ENCODE measurements around the gene SLC48A1. TPM values are rescaled to one million over a fixed set of nuclear protein-coding genes. Genes with fewer than 3 reads are reported as not detected.

SLC48A1 gene
- total and polyA plus RNA-seq, 2 donors (not counting 3 experiments of a cell fraction or from before 2014, with no cell fraction given), result 17.3 to 20.3 TPM

GRCh38 chr12:47782372-47782770 lies 9.3 kb downstream of the SLC48A1 start:
- H3K4me3 ChIP-seq (replicated peaks in 1 of 3; ENCODE audit: insufficient read depth in 1 of 3, low read depth in 1 of 3, low read length in 3 of 3), result no peak overlapping the region
- no peak overlapping the region for H3K4me2 ChIP-seq (ENCODE audit: insufficient read depth, low read length)
- peaks cover 21% of the 10 kb centered on the region for H3K4me1 ChIP-seq (ENCODE audit: control insufficient read depth, extremely low read depth, insufficient read depth, low read length)
- ChIA-PET CTCF (interaction anchor here (0.9 to 10.4 kb wide), 12 partner anchors 12 to 69 kb away, joined by 3 to 244 read pairs (median 6); no protein-coding TSS in a partner anchor), POLR2A (interaction anchor here (0.5 to 1.5 kb wide), 2 partner anchors 15 to 56 kb away, joined by 3 to 8 read pairs; no protein-coding TSS in a partner anchor)
- no peaks in the 10 kb centered on the region for H3K9me3 ChIP-seq (replicated peaks; ENCODE audit: control insufficient read depth, insufficient read depth, low read length)
- dilution Hi-C loops (cut with MboI; ENCODE audit: extremely low pct_ligation_motif_present, low sequenced_read_pairs) (no loop called here), intact Hi-C loops (cut with micrococcal nuclease) (loop anchor here (5.0 kb wide), 1 partner anchor 35 kb away; the partner anchor contains the start of gene HDAC7)
- peak; percentile 44 for FAIRE-seq
- H4K20me1 ChIP-seq (replicated peaks; ENCODE audit: control insufficient read depth, extremely low read depth, insufficient read depth, low read length), result no peaks in the 10 kb centered on the region
- no peaks in the 10 kb centered on the region for H3K27me3 ChIP-seq (ENCODE audit: control insufficient read depth in 2 of 2, insufficient read depth in 2 of 2, low read length in 2 of 2)
- no TSS peak for BruUV-seq (replicated peaks)
- TF ChIP-seq POLR2A (IDR thresholded peaks at IDR 0.05; ENCODE audit: low read depth, low read length) (peak; percentile 4), EZH2 (IDR thresholded peaks at IDR 0.05; ENCODE audit: borderline replicate concordance, low read depth, low read length, severe bottlenecking) (no peak), POLR2AphosphoS5 (IDR thresholded peaks at IDR 0.05; ENCODE audit: insufficient read depth, low read depth, low read length) (peak; percentile 53), CTCF (IDR thresholded peaks at IDR 0.05; ENCODE audit: extremely low read depth in 1 of 2, insufficient read depth in 1 of 2, low read depth in 1 of 2, low read length in 2 of 2) (peak; percentile 6 to 27)
- H2AFZ ChIP-seq (ENCODE audit: low read depth, low read length), result no peak overlapping the region
- no peak overlapping the region for H3K9ac ChIP-seq (replicated peaks; ENCODE audit: extremely low read depth, insufficient read depth, low read length)
- H3K27ac ChIP-seq (ENCODE audit: insufficient read depth, low read depth, low read length), result no peak overlapping the region
- no peaks in the 10 kb centered on the region for H3K9me1 ChIP-seq (replicated peaks; ENCODE audit: control insufficient read depth, extremely low read depth, insufficient read depth, low read length)
- no peaks in the 10 kb centered on the region for H3K79me2 ChIP-seq (ENCODE audit: control insufficient read depth, insufficient read depth, low read length)
- DNase-seq (ENCODE audit: low read depth, low spot score), result no peak
- H3K36me3 ChIP-seq (ENCODE audit: control insufficient read depth in 2 of 2, extremely low read depth in 1 of 2, insufficient read depth in 2 of 2, low read length in 2 of 2), result peaks cover 24 to 48% of the 10 kb centered on the region in 2 experiments

Data from endothelial cell of umbilical vein (primary cell).